ENCODE data around the gene CD86.

The CD86 gene

GRCh38 chr3:122169911-122170310 lies 114.7 kb downstream of the CD86 start:
- Histone ChIP-seq H3K4me1 (no peaks in the 10 kb centered on the region), H3K36me3 (no peaks in the 10 kb centered on the region), H3K27me3 (no peaks in the 10 kb centered on the region), H3K9me3 (no peaks in the 10 kb centered on the region), H3K4me3 (ENCODE audit: low read depth, low read length) (no peak overlapping the region)
- DNase-seq = no peak
- no peak for TF ChIP-seq CTCF (IDR thresholded peaks at IDR 0.05; ENCODE audit: low read depth, low read length)

Measured in BE2C (cell line).